Measurements from ENCODE around the gene RPS21. TPM values are rescaled to one million over a fixed set of nuclear protein-coding genes. Genes with fewer than 3 reads are reported as not detected.
A peak's percentile ranks its signal among the peaks of the same experiment; 100 is the strongest.

RPS21 gene
- total and polyA plus RNA-seq, 2 of the 13 experiments (the other 11 are each of a cell fraction or from before 2014, with no cell fraction given) = 2,647 to 11,063 TPM

DNA sequence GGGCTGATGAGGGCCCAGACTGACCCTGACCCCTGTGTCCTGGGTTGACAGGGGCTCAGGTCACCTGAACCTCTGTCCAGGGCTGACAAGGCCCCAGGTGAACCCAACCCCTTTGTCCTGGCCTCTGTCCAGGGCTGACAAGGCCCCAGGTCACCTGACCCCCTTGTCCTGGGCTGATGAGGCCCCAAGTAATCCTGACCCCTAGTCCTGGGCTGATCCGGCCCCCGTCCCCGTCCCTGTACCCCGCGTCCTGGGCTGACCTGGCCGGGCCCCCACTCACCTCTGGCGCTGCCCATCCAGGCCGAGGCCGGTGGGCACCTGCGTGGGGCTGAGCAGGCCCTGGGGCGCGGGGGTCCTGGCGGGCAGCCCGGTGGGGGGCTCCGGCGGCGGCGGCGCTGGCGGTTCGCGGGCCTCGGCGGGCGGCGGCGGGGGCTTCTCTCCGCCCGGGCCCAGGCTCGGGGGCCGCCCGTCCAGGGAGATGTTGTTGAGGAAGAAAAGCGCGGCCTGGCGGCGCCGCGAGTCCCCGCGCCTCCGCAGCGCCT lies 19.8 kb downstream of the RPS21 start (continued):
- TF ChIP-seq SOX13 (IDR thresholded peaks at IDR 0.05) (peak; percentile 61; the same call in 1 of the 2 replicates), SOX13 (CRISPR knock-in tag; conservative IDR thresholded peaks at IDR 0.05 in 1 of 2, IDR thresholded peaks at IDR 0.05 in 1 of 2) (peak in 1 of 2 experiments; percentile 84; a peak in 2 of 4 replicates), ZNF496 (CRISPR knock-in tag; IDR thresholded peaks at IDR 0.05; ENCODE audit: insufficient replicate concordance) (no peak), ZNF121 (CRISPR knock-in tag; IDR thresholded peaks at IDR 0.05) (no peak), GZF1 (CRISPR knock-in tag; IDR thresholded peaks at IDR 0.05) (no peak), MBNL3 (CRISPR knock-in tag; conservative IDR thresholded peaks at IDR 0.05) (no peak), SP5 (CRISPR knock-in tag; IDR thresholded peaks at IDR 0.05; ENCODE audit: borderline replicate concordance, low read depth) (peak; percentile 50; the same call in 1 of the 2 replicates), ZSCAN31 (CRISPR knock-in tag; IDR thresholded peaks at IDR 0.05; ENCODE audit: low read depth) (no peak), HNF4A (CRISPR knock-in tag; IDR thresholded peaks at IDR 0.05) (peak; percentile 88), MAFF (IDR thresholded peaks at IDR 0.05; ENCODE audit: low read depth, low read length) (no peak), RFX3 (CRISPR knock-in tag; IDR thresholded peaks at IDR 0.05) (no peak), ZSCAN22 (CRISPR knock-in tag; IDR thresholded peaks at IDR 0.05) (no peak), TAF1 (CRISPR knock-in tag; IDR thresholded peaks at IDR 0.05) (no peak), KMT2B (CRISPR knock-in tag; IDR thresholded peaks at IDR 0.05) (no peak; the same call in 1 of the 2 replicates), ZNF879 (CRISPR knock-in tag; IDR thresholded peaks at IDR 0.05) (no peak), NFYB (CRISPR knock-in tag; IDR thresholded peaks at IDR 0.05) (no peak; the same call in 1 of the 2 replicates), PCBP2 (optimal IDR thresholded peaks at IDR 0.05; ENCODE audit: low read depth, low read length, poor library complexity, severe bottlenecking) (no peak), ZNF850 (CRISPR knock-in tag; conservative IDR thresholded peaks at IDR 0.05) (no peak)
- TF ChIP-seq, protein P1, sequence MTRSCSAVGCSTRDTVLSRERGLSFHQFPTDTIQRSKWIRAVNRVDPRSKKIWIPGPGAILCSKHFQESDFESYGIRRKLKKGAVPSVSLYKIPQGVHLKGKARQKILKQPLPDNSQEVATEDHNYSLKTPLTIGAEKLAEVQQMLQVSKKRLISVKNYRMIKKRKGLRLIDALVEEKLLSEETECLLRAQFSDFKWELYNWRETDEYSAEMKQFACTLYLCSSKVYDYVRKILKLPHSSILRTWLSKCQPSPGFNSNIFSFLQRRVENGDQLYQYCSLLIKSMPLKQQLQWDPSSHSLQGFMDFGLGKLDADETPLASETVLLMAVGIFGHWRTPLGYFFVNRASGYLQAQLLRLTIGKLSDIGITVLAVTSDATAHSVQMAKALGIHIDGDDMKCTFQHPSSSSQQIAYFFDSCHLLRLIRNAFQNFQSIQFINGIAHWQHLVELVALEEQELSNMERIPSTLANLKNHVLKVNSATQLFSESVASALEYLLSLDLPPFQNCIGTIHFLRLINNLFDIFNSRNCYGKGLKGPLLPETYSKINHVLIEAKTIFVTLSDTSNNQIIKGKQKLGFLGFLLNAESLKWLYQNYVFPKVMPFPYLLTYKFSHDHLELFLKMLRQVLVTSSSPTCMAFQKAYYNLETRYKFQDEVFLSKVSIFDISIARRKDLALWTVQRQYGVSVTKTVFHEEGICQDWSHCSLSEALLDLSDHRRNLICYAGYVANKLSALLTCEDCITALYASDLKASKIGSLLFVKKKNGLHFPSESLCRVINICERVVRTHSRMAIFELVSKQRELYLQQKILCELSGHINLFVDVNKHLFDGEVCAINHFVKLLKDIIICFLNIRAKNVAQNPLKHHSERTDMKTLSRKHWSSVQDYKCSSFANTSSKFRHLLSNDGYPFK (CRISPR knock-in tag; IDR thresholded peaks at IDR 0.05; ENCODE audit: borderline replicate concordance) = no peak
- TF ChIP-seq, protein P2, sequence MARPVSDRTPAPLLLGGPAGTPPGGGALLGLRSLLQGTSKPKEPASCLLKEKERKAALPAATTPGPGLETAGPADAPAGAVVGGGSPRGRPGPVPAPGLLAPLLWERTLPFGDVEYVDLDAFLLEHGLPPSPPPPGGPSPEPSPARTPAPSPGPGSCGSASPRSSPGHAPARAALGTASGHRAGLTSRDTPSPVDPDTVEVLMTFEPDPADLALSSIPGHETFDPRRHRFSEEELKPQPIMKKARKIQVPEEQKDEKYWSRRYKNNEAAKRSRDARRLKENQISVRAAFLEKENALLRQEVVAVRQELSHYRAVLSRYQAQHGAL (CRISPR knock-in tag; IDR thresholded peaks at IDR 0.05; ENCODE audit: not compliant biosample characterization) = no peak
- TF ChIP-seq, protein P3, sequence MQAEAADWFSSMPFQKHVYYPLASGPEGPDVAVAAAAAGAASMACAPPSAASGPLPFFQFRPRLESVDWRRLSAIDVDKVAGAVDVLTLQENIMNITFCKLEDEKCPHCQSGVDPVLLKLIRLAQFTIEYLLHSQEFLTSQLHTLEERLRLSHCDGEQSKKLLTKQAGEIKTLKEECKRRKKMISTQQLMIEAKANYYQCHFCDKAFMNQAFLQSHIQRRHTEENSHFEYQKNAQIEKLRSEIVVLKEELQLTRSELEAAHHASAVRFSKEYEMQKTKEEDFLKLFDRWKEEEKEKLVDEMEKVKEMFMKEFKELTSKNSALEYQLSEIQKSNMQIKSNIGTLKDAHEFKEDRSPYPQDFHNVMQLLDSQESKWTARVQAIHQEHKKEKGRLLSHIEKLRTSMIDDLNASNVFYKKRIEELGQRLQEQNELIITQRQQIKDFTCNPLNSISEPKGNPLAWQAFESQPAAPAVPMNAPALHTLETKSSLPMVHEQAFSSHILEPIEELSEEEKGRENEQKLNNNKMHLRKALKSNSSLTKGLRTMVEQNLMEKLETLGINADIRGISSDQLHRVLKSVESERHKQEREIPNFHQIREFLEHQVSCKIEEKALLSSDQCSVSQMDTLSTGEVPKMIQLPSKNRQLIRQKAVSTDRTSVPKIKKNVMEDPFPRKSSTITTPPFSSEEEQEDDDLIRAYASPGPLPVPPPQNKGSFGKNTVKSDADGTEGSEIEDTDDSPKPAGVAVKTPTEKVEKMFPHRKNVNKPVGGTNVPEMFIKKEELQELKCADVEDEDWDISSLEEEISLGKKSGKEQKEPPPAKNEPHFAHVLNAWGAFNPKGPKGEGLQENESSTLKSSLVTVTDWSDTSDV (CRISPR knock-in tag; IDR thresholded peaks at IDR 0.05) = 0 out of 2 replicates have a peak, but pooled peaks have one; percentile 47

All from HepG2 (cell line).